COLO668 (cell line): ENCODE results near the gene SMIM23.
A peak's percentile ranks its signal among the peaks of the same experiment; 100 is the strongest.

Source experiments
- DNase-seq: peaks from one replicate; lab custom pipeline; 2025; ENCODE audit not compliant: unreplicated experiment; lab: John Stamatoyannopoulos, UW

The SMIM23 gene

DNA sequence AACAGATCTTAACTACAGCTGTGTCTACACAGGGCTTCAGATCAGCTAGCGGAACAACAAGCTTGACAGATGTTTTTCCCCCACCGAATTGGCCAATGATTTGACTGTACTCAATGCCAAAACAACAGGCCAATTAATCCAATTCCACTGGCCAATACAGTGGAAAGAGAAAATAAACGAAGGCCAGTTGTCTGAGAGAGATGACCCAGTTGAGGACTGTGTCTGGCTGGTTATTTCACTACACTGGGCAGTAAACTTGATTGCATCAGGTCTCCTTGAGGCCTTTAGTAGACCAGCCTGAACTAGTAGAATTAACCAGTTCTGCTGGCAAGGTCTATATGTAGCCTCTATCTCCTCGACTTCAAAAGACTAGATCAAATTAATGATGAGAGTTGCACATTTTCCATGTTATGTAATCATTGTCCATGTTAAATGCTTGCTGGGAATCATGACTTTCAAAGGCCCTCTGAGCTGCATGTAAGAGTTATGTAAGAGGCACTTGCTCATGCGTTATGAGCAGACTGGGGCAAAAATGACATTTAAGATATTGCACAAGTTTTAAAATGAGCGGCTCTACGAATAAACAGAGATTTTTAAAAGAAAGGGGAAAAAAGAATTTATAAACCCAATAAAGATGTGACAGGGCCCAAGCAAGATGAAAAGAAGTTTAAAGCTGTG lies 28.3 kb downstream of the SMIM23 start:
- DNase-seq = no peak

DNA sequence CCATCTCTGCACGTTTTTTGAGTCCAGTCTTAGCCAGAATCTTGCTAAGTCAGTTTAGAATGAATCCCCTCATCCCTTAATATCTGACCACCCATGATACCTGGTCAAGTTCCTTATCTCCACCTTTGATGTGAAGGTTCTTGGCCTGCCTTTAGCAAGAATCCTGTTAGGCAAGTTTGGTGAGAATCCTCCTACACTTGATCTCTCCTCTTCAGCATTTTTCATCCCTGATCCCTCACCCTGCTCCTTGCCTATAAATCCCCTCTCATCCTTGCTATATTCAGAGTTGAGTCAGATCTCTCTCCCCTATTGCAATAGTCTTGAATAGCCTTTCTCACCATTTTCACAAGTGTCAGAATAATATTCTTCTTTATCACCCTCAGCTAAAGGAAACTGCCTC lies 31.0 kb downstream of the SMIM23 start:
- DNase-seq = no peak

DNA sequence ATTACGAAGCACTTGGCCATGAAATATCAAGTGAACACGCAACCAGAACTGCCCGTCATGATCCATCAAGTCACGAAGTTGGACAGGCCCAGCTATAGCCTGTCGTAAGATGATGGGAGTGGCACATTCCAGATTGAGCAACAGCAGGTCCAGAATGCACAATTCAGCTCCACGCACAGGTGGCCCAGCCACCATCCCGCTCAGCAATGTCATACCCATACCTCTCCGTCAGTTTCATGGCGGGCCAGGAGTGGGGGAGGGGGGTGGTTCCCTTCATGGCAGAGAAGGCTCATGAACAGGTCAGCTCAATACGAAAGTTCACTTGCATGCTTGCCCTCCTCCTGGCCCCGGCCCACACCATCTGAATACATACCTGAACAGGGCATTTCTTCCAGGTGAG lies 34.9 kb downstream of the SMIM23 start:
- no peak for DNase-seq

DNA sequence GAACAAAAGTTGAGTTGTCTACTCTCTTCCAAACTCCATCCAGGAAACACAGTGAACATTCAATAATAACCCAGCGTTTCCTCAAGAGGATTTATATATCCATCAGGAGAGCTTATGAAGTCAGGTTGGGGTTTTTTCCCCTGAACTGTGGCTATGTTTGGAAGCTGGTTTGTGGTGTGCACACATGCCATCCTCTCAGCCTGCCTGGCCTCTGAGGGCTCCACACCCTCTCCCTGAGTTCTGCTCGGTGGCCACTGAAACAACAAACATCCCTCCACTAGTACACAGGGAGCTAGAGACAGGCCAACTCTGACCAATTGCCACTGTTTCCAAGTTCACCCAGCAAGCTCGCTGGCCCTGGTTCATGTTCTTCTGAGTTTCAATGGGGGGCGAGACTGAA lies 35.7 kb downstream of the SMIM23 start:
- DNase-seq = no peak

DNA sequence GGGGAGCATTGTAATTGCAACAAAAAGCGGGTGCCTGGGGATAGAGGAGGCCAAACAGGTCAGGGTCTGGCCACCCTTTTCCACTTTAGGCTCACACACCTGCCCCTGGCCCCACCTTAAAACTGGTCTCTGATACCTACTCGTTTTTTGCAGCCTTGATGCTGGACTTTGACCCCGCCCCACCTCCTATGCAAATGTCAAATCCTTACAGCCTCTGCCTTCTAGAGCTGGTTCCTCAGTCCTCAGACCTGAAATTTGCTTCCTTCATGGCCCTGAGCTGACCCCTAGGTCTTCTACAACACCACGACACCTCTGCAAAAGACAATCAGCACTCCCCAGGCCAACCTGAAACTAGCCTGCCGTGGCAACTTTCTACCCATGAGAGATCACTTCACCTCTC lies 37.7 kb downstream of the SMIM23 start:
- peak; percentile 14 for DNase-seq

DNA sequence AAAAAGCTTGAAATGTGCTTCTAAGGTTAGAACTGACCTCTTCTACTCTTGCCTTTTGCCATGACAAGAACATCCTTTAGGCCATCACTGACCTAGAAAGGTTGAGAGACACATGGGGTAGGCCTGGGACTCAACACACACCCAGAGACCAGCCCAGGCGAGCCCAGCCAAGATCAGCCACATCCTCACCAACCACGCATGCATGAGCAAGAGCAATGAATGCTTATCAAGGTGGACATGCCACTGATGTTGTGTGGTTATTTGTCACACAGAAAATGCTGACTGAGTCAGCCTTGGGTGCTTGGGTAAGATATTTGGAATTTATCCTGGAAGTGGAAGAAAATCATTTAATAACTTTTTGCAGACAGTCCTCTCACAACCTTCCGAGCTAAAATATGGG lies 39.4 kb downstream of the SMIM23 start:
- DNase-seq = no peak

DNA sequence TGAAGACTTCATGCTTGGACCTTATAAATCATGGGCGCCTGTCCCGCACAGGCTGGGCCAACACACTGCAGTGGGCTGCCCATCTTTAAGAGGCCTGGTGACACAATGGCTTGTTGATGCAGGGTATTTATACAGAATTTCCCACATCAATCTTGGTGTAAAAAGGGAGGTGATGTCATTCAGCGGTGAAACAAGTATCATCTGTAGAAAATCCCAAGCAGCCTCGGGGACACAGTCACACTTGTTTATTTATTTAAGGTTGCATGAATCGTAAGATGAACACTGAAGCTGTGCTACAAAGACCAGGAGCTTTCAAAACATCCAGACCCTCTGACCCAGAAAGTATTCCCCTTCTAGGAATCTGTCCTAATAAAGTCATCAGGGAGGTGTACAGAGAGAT lies 40.5 kb downstream of the SMIM23 start:
- DNase-seq = no peak

DNA sequence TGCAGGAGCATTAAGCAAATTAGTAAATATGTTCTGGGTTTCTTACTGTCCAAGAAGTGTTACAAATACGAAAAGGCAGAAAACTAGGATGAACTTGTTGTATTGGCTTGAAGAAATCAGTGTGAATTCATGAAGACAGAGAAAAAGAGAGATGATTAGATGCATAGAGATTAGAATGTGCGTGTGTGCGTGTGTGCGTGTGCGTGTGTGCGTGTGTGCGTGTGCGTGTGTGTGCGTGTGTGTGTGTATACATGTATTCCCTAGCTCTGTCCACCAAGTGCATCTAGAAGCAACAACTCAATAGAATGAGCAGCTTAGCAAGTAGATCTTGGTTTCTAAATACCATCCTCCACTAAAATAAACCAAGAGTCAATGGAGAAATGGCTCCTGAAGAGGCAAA lies 41.5 kb downstream of the SMIM23 start:
- no peak for DNase-seq

DNA sequence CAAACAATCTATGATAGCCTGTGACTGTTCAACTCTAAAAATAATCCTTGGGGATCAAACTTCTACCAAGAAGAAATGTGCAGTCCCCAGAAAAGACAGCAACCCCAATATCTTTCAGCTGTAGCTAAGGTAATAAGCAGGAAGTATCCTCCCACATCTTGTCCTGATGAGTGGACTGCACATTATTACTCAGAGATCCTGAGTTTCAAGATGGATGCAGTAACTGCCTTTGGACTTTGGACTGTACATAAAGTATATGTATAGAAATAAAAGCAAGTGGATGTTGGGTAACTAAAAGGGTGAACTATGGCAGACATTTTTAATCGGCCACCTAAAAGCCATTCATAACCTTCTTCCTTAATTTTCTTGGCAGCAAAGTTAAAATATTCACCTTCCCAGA lies 45.1 kb downstream of the SMIM23 start:
- DNase-seq = no peak

DNA sequence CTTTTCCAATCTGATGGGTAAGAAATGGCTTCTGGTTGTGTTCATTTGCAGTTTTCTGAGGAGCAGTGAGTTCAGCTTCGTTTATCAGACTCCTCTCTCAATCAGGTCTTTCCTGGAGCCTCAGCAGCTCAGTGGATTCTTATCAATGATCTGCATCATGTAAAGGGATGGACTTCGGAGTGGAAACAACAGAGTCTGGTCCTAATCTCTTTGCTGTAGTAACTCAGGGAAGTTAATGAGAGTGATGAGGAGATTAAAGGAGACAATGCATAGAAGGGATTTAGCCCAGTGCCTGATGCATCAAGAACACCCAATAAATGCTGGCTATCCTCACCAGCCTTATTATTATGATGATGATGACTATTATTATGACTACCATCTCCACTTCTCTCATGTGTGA lies 47.2 kb downstream of the SMIM23 start:
- no peak for DNase-seq

DNA sequence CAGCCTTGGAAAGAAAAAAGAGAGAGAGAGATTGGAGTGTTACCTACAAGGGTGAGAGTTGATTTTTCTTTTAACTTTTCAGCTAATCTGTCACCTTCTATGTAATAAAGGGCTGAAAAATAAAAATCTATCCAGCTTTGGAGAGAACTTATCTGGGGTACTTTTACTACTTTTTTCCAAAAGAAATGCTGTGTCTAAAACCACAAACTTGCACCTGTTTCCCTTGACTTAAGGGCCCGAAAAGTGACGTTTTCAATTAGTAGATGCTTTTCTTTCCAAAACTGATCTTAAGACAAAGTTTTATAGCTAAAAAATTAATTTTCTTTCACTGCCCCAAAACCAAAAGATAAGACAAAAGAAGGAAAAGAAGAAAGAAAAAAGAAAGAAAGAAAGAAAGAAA lies 48.8 kb downstream of the SMIM23 start:
- DNase-seq = no peak

DNA sequence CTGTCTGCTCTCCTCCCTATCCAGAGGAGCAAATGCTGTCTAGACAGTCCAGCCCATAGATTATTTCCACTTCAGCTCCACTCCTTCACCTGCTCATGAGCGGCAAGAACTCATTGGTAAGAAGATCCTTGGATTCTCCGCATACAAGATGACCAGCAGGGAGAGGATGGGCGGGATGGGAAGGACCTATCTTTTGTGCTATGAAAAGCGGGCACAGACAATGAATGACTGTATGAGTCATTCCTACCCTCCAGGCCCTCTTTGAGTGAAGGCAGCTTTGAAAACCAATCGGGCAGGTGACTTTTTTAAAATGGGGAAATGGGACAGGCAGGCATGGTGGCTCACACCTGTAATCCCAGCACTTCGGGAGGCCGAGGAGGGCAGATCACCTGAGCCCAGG lies 49.4 kb downstream of the SMIM23 start:
- peak; percentile 3 for DNase-seq

DNA sequence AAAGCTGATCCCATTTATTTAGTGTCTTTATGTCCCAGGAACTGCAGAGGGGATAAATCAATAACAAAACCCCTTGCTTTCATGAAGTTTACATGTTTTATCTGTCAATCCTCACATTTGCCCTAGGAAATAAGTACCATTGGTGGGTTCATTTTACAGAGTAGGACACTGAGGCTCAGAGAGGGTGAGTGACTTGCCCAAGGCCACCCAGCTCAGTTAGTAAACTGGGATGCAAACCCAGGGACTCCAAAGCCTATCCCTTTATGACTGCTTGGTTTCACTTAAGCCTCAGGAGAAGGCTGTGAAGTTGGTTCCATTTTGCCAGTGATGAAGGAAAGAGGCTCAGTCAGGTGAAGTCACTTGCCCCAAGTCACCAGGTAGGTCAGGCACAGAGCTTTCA lies 51.9 kb downstream of the SMIM23 start:
- DNase-seq = no peak

DNA sequence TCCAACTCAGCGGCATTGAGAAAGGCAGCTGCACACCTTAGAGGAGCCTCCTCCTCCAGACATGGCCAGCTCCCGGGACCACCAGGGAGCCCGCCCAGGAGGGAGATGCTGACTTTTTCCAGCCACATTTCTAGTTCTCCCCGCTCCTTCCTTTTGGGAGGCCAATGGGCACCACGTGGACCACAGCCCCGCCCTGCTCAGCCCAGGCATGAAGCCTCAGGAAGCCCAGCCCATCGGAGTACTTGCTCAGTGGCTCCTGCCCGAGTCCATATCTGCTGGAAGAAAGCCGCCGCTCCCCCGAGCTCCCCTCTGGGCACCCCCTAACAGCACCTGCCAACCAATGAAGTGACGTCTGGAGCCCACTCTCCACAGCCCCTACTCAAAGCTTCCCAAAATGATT lies 52.4 kb downstream of the SMIM23 start:
- no peak for DNase-seq

DNA sequence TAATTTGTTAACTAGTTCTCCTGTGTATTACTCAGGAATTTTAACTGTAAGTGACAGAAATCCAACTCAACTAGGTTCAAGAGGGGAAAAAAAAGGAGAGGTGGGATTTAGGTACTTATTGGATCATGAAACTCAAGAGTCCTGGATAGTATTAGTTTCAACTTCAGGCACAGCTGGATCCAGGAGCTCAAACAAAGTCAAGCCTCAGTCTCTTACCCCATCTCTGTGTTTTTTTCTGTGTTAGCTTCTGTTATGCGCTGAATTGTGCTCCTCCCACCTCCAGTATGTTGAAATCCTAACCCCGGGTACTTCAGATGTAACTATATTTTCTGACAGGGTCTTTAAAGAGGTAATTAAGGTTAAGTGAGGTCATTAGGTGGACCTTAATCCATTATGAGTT lies 53.5 kb downstream of the SMIM23 start:
- no peak for DNase-seq

DNA sequence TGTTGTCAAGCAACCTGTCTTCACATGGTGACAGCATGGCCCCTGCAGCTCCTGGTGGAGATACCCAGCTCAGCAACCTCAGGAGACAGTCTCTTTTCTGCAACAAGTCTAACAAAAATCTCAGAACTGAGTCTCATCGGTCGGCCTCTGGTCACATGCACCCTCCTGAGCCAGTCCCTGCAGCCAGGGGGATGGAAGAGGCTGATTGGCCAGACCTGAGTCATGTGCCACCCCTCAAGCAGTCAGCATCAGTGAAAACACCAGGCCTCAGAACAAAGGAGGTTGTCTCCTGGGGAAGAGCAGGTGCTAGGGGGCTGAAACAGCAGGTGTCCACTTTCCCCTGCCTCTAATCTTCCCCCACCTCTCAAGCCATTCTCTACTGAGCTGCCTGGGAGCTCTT lies 54.4 kb downstream of the SMIM23 start:
- DNase-seq = peak; percentile 29
